Suppressor macrophage (primary cell): ENCODE measurements around the gene CELF4.

Experiments used
- DNase-seq, 4 experiments: peaks; one replicate each; pipeline ENCODE4 v3.0.0-alpha.2; 2020 to 2022
- total RNA-seq, 17 experiments: gene quantifications; one replicate each; lab custom pipeline; 2026; ENCODE audit warnings: mixed read lengths in 6 of 17, inconsistent platforms in 3 of 17; lab: John Stamatoyannopoulos, UW

CELF4 gene
- 0 to 3.4 (median 0) reads per million in 17 experiments for total RNA-seq

GRCh38 chr18:37565101-37565976 is at the start of gene CELF4:
TSS of gene CELF4 (minus strand) at chr18:37565798.
- no peak for DNase-seq

- no peak for DNase-seq
Measured at GRCh38 chr18:37613253-37613565, 47.6 kb upstream of the CELF4 start.

- no peak for DNase-seq
Measured at GRCh38 chr18:37612524-37613252, 47.1 kb upstream of the CELF4 start.

DNA sequence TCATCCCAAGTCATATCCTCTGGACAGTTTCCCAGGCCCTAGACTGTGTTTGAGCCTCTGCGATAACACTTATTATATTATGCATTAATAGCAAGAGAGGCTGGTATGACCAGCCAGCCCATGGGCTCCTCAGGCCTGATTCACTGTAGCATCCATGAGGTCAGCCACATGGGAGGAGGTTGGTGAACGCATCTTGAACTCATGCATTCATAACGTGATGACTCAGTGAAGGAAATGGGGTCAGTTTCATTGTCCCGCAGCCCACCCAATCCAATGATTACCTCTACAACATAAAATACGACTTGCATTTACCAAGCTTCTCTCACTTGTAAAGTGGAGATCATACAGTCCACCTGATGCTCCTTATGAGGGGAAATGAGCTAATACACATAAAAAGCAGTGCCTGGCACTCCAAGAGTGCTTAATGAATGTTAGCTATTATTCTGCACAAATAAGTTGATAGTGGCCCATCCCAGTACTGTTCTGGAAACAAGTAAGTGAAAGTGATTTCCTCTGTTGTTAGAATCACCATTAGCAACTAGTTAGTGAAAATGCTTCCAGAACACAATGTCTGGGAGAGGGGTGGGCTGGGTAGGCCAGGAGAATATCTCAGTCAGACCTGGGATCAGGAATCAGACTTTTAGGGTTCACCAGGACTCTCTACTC is 46.1 kb upstream of the CELF4 start:
- DNase-seq = no peak

- DNase-seq = no peak
Measured at GRCh38 chr18:37608876-37609275, 43.3 kb upstream of the CELF4 start.

DNA sequence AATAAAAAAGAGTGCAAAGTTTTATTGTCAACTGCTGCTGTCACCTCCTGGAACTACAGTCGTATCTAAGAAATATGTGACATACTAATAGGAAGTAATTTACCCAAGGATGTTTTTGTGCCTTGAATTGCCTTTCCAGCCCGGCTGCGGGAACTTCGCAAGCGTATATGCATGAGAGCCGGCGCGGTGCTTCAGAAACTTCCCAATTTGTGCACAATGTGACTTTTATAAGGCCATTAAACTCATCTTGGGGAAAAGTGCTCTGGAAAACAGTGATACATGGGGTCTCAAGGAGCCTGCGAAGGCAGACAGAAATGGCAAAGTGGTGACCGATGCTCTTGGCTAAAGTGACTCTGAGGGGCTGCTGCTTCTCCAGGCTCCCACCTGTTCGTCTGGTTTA is 41.7 kb upstream of the CELF4 start:
- DNase-seq = no peak

- DNase-seq = no peak
Measured at GRCh38 chr18:37604032-37604431, 38.4 kb upstream of the CELF4 start.

GRCh38 chr18:37598966-37599896 is 33.6 kb upstream of the CELF4 start:
- no peak for DNase-seq

DNA sequence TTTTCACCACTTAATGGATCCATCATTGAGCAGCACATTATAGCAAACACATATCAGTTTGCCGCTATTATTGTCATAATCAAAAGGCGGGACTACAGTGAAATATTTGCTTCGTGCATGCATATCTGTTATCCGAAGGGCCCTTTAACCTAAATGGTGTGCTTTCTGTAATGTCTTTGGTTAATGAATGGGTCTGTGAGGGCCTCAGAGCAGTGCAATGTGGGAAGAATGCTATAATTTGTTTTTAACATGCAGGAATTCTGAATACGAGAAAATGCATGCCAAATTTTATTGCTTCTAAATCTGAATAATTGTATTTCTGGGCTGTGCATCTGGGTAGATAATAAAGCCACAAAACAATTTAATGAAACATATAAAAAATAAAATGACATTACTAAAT is 32.8 kb upstream of the CELF4 start:
- DNase-seq = no peak

- no peak for DNase-seq
Measured at GRCh38 chr18:37590346-37590745, 24.7 kb upstream of the CELF4 start.

DNA sequence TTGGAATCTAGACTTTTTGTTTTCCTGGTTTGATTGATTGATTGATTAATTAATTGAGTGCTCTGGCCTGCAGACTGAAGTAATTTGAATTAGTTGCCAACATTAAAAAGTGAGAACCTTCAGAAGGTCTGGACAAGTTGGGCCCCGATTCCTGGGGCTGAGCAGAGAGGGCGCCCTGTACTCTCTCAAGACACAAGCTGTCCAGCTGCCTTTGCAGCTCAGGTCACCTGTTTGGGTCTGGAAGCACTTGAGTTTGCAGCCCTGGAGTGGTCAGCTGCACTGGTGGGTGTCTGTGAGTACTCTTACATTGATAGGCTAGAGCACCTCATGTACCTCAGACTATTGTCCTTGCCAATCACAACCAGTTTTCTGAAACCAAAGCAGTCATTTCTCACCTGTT is 22.7 kb upstream of the CELF4 start:
- no peak for DNase-seq

DNA sequence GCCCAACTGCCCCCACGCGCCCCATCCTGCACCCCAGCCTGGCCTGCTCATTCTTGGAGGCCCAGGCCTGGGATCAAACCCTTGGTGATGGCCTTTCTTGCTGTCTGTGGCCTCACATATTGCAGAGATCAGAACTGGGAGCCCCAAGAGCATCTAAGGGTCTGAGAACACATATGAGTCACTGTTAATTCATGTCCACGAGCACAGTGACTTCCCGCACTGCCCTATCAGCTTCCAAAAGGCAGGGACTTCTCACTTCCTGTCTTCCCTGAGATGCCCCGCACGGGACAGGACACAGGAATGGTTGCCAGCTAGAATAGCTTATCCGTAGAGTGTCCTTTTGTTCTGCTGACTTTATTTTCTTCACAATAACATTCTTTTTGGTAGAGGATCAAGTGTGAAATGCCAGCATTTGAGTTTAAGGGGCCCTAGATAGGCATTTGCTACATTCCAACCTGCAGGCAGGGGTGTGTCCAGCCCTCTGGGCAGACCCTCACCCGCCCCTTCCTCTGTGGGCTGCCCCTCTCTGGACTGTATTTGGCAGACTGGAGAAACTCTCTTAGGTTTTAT is 21.1 kb upstream of the CELF4 start:
- no peak for DNase-seq

DNA sequence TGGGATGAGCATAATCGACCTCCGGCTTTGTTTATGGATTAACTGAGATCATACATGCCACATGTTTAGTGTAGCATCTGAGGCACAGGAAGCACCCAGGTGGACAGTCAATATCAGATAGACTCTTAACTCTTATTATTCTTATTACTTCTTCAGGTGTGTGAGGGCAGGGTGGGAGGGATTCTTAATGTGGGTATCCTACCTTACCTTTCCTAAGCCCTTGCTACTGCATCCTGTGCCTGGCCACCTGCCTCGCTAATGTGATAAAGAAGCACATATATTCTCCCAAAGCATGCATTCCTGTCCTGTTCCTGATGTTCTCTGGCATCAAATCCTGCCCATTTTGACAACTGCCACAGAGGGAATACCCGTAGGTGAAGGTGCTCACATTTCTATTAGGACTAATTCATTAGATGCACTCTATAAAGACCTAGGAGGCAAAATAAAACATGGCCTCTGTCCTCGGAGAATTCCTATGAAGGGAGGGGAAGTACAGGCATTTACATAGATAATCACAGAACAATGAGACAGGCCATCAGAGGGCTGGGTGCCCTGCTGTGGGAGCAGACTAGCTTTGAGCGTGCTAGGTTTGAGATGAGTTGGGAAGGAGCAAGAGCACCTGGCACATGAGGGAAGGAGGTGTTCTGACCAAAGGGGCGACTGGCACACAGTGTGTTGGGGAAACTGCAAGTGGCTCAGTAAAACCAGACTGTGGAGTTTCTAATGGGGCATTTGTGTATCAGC is 19.5 kb upstream of the CELF4 start:
- DNase-seq = no peak

DNA sequence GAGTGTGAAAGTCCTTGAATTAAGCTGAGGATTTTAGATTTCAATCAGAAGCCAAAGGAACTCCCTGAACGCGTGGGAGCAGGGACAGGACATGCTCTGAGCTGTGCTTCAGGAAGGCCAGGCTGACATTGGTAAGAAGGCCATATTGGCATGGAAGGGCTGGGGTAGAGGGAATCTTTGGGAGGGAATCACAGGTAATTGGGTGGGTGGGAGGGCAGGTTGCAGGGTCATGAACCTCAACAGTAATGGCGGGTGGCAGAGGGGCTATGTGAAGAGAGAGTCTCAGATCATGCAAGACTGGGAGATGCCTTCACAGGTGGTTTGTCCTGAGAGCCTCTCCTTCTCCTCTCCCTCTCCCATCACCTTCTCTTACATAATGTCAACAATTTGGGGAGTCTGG is 18.6 kb upstream of the CELF4 start:
- DNase-seq = no peak

DNA sequence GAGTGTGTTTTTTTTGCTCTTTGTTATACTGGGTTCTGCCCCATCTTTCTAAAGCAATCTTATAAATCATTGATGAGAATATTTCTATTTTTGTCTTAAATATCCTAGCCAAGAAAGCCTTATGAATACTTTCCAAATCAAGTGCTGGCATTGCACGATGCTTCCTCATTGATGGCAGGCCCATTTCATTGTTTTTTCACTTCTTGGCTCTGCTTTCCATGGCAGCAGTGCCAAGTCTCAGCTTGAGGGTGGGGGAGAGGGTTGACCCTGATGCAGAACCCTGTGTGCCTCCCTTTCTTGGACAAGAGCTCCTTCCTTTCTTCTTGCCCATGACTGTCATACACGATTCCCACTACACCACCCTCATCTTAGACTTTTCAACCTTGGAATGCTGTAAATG is 16.7 kb upstream of the CELF4 start:
- no peak for DNase-seq

- peak in 3 of 4 experiments; percentile 15 to 26 (median 17) for DNase-seq
Measured at GRCh38 chr18:37578886-37579513, 13.4 kb upstream of the CELF4 start.

DNA sequence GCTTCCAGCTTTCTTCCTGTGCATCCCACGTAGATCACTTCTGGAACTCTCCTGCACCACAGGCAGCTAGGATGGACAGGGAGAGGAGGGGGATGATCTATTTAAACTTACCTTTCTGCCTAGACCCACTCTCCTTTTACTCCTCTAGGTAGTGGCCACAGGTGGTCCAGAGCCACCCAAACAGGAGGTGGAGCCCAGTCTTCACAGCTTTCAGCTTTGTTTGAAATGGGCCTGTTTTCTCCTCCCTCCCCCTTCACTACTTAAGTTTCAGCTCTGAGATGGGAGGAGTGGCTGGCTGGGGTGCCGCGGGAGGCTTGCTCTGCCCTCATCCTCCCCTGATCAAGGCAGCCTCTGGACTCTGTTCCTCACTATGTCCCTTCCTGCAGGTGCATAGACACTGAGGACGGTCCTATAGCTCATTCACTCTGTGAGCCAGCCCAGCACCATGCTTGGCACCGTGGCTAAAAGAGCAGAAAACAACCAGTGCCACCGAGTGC is 12.6 kb upstream of the CELF4 start:
- DNase-seq = no peak

DNA sequence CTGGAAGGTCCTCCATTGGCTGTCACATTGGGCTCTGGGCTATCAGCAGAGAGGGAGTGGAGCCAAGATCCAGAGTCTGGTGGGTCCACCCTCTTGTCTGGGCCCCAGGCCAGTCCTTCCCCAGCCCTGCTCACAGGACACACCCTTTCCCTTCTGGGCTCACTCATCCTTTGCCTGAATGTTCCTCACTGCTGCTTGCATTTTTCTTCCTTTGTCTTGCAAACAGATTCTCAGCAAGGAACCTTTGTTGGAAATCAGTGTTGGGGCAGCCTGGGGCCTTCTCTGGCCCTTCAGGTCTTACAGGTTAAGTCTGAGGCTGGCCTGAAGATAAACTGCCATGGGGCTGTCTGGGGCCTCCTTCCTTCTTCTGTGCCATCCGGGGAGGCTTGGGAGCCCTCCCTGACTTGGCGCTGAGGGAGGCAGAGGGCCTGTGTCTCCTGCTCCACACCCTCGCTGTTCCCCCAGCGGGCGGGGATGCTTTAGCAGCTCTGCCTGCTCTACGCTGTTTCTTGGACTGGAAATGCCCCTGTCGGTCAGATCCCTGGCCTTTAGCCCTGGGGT is 11.5 kb upstream of the CELF4 start:
- DNase-seq = no peak

- DNase-seq = no peak
Measured at GRCh38 chr18:37575646-37576045, 10.0 kb upstream of the CELF4 start.

DNA sequence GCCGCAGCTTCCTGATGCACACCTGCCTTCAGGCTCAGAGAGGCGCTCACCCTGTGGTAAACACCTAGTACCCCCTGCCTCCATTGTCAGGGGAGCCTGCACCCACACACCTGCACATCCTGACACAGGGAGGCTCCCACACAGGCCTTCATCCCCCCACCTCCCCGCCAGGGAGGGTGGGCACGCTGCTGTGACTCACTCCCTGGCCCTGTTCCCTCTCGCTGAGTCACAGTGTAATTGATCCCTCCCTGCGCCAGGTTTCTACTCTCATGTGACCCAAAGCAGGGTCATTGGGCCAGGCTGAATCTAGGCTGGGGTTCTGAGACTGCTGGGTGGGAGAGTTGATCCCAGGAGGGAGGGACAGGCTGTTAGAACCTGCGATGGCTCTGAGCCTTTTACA is 8.5 kb upstream of the CELF4 start:
- DNase-seq = no peak
